Sigmoid colon (tissue), 7 donors: Measurements from ENCODE around the gene ALDH3A1. TPM values are rescaled to one million over a fixed set of nuclear protein-coding genes. Genes with fewer than 3 reads are reported as not detected.
A peak's percentile ranks its signal among the peaks of the same experiment; 100 is the strongest.

Experiments used
- DNase-seq: peaks from one replicate; pipeline ENCODE4 v3.0.0-alpha.2; 2019
- H3K27ac ChIP-seq, 4 donors: fragments of 200-600 bp; sonication (generic); one replicate each; pipeline ENCODE4 v1.5.1; 2016 to 2019; ENCODE audit warnings: mild to moderate bottlenecking in 1 of 4
- H3K27me3 ChIP-seq, 3 donors: fragments of 200-600 bp; sonication (generic); one replicate each; pipeline ENCODE4 v1.5.1; 2019; ENCODE audit warnings: mild to moderate bottlenecking in 1 of 3
- H3K36me3 ChIP-seq, 4 donors: fragments of 200-600 bp; sonication (generic); one replicate each; pipeline ENCODE4 v1.5.1; 2016 to 2019
- H3K4me1 ChIP-seq, 4 donors: fragments of 200-600 bp; sonication (generic); one replicate each; pipeline ENCODE4 v1.5.1; 2017 to 2019
- H3K4me3 ChIP-seq, 4 donors: fragments of 200-600 bp; sonication (generic); one replicate each; pipeline ENCODE4 v1.5.1; 2017 to 2019; ENCODE audit warnings: mild to moderate bottlenecking in 2 of 4, moderate library complexity in 1 of 4
- H3K9me3 ChIP-seq, 4 donors: fragments of 200-600 bp in 3 of 4; sonication (generic) in 3 of 4; one replicate each; pipeline versions ENCODE4 v1.5.1 to v1.6.1; 2013 to 2019
- CTCF ChIP-seq, 4 experiments: fragments of 450-650 bp in 3 of 4; fragments of 200-600 bp in 1 of 4; IDR thresholded peaks; one replicate each; pipeline ENCODE4 v1.5.1; 2016 to 2019; ENCODE audit warnings: antibody characterized with exemption in 4 of 4, mild to moderate bottlenecking in 3 of 4, moderate library complexity in 2 of 4
- EP300 ChIP-seq, 4 donors: sonication (generic); formaldehyde crosslinking; IDR thresholded peaks; one replicate each; pipeline ENCODE4 v1.6.1; 2017; ENCODE audit warnings: antibody characterized with exemption in 4 of 4
- POLR2A ChIP-seq, 2 donors: fragments of 450-650 bp; IDR thresholded peaks; one replicate each; pipeline ENCODE4 v1.6.1; 2016; ENCODE audit warnings: antibody characterized with exemption in 2 of 2, mild to moderate bottlenecking in 2 of 2, moderate library complexity in 2 of 2
- POLR2AphosphoS5 ChIP-seq, 4 donors: sonication (generic); formaldehyde crosslinking; IDR thresholded peaks; one replicate each; pipeline ENCODE4 v1.6.1; 2017; ENCODE audit warnings: antibody characterized with exemption in 4 of 4
- WGBS, 2 donors: extraction: QIAGEN DNeasy Blood & Tissue Kit; methylation state at CpG; one replicate each; pipeline ENCODE4 v1.1.7; 2013; 5-methylcytosine and 5-hydroxymethylcytosine counted together
- intact Hi-C: fragments of 100-400 bp; cut with DNase I; formaldehyde crosslinking; loops from one replicate; pipeline ENCODE4 v1.15.1; 2023
- polyA plus RNA-seq, 3 donors: library from polyadenylated mRNA; stranded (reverse); fragments of 200-250 nt; gene quantifications; one replicate each; pipeline ENCODE4 v1.2.3, GENCODE V29; 2013
- total RNA-seq, 4 donors: library from RNA; depleted of rRNA; stranded (reverse); fragments of >200 nt; gene quantifications; one replicate each; pipeline ENCODE4 v1.1.0, GENCODE V29; 2016
- donor health status: healthy with polysubstance abuse.
- donor health status: Bipolar disorder and iron deficiency.
- donor health status: healthy.

Gene ALDH3A1
- total and polyA plus RNA-seq, 7 donors: 0.16 to 6.0 (median 1.1) TPM

- peak; percentile 90 for DNase-seq
- no peaks in the 10 kb centered on the region for H3K36me3 ChIP-seq
- peak overlapping the region; percentile 82 to 93 (median 90) for H3K27ac ChIP-seq
- TF ChIP-seq POLR2A (IDR thresholded peaks at IDR 0.05): no peak
- TF ChIP-seq POLR2AphosphoS5 (IDR thresholded peaks at IDR 0.05): peak; percentile 53 to 86 (median 60)
- TF ChIP-seq EP300 (IDR thresholded peaks at IDR 0.05): peak in 2 of 4 donors; percentile 54 to 67
- H3K9me3 ChIP-seq: no peaks in the 10 kb centered on the region
- intact Hi-C loops: loop anchor here (1.0 to 5.0 kb wide), 2 partner anchors 79 to 220 kb away; partner anchors contain the start of gene ALDH3A2
- peaks cover 0 to 44% (median 35%) of the 10 kb centered on the region in 4 donors for H3K4me1 ChIP-seq
- H3K4me3 ChIP-seq: no peak overlapping the region
- no peaks in the 10 kb centered on the region for H3K27me3 ChIP-seq
- WGBS, 2 donors: 22 to 56% methylated on average over 4 of the region's 4 CpGs
These were observed 20.5 kb downstream of the ALDH3A1 start for GRCh38 chr17:19727501-19728078.

GRCh38 chr17:19726631-19727376 is 21.3 kb downstream of the ALDH3A1 start:
- intact Hi-C loops: loop anchor here (5.0 kb wide), 1 partner anchor 220 kb away; no protein-coding TSS in a partner anchor
- 86 to 89% methylated on average over 7 of the region's 7 CpGs for WGBS, 2 donors
- DNase-seq: no peak
- no peaks in the 10 kb centered on the region for H3K9me3 ChIP-seq
- TF ChIP-seq POLR2A (IDR thresholded peaks at IDR 0.05) (no peak), POLR2AphosphoS5 (IDR thresholded peaks at IDR 0.05) (no peak), EP300 (IDR thresholded peaks at IDR 0.05) (no peak), CTCF (IDR thresholded peaks at IDR 0.05) (no peak)
- H3K4me1 ChIP-seq: peaks cover 0 to 44% (median 35%) of the 10 kb centered on the region in 4 donors
- no peaks in the 10 kb centered on the region for H3K36me3 ChIP-seq
- peak overlapping the region; percentile 82 to 93 (median 90) for H3K27ac ChIP-seq
- no peaks in the 10 kb centered on the region for H3K27me3 ChIP-seq
- no peak overlapping the region for H3K4me3 ChIP-seq

GRCh38 chr17:19725486-19725885 is 22.6 kb downstream of the ALDH3A1 start:
- Histone ChIP-seq H3K27me3 (no peaks in the 10 kb centered on the region), H3K9me3 (no peaks in the 10 kb centered on the region), H3K4me1 (peaks cover 0 to 44% (median 35%) of the 10 kb centered on the region in 4 donors), H3K36me3 (no peaks in the 10 kb centered on the region), H3K27ac (peak overlapping the region in 2 of 4 donors; percentile 73 to 93), H3K4me3 (no peak overlapping the region)
- intact Hi-C loops: loop anchor here (5.0 kb wide), 1 partner anchor 218 kb away; no protein-coding TSS in a partner anchor
- no peak for DNase-seq
- WGBS, 2 donors: 89 to 92% methylated on average over 5 of the region's 5 CpGs
- TF ChIP-seq POLR2AphosphoS5 (IDR thresholded peaks at IDR 0.05) (no peak), EP300 (IDR thresholded peaks at IDR 0.05) (no peak), POLR2A (IDR thresholded peaks at IDR 0.05) (no peak), CTCF (IDR thresholded peaks at IDR 0.05) (no peak)

GRCh38 chr17:19724501-19725420 is 23.3 kb downstream of the ALDH3A1 start:
- 27 to 45% methylated on average over 55 of the region's 55 CpGs for WGBS, 2 donors
- intact Hi-C loops: loop anchor here (5.0 kb wide), 1 partner anchor 217 kb away; no protein-coding TSS in a partner anchor

More at GRCh38 chr17:19724501-19725420, 23.3 kb downstream of the ALDH3A1 start:
- TF ChIP-seq POLR2AphosphoS5 (IDR thresholded peaks at IDR 0.05): peak in 3 of 4 donors; percentile 31 to 45 (median 38)
- no peak for TF ChIP-seq CTCF (IDR thresholded peaks at IDR 0.05)
- no peak for TF ChIP-seq POLR2A (IDR thresholded peaks at IDR 0.05)
- TF ChIP-seq EP300 (IDR thresholded peaks at IDR 0.05): no peak
- peak; percentile 85 for DNase-seq
- Histone ChIP-seq H3K9me3 (no peaks in the 10 kb centered on the region), H3K36me3 (no peaks in the 10 kb centered on the region), H3K27ac (peak overlapping the region; percentile 58 to 93 (median 69)), H3K27me3 (no peaks in the 10 kb centered on the region), H3K4me1 (peaks cover 0 to 44% (median 35%) of the 10 kb centered on the region in 4 donors), H3K4me3 (peak overlapping the region in 3 of 4 donors; percentile 39 to 51 (median 44))
